NB4 (cell line): ENCODE results near the gene ARL8B.

ENCODE experiments used
- CTCF ChIP-seq: IDR thresholded peaks from one replicate; pipeline ENCODE4 v1.5.1; 2012; ENCODE audit warnings: low read depth, low read length
- POLR2A ChIP-seq: IDR thresholded peaks from 2 replicates; pipeline ENCODE4 v1.6.1; 2011; ENCODE audit warnings: mild to moderate bottlenecking; ENCODE audit not compliant: insufficient read length; ENCODE audit errors: extremely low read depth
- TF ChIP-seq, protein P1 (sequence below): IDR thresholded peaks from 2 replicates; pipeline ENCODE4 v1.6.1; 2011; ENCODE audit warnings: low read depth, low read length

DNA sequence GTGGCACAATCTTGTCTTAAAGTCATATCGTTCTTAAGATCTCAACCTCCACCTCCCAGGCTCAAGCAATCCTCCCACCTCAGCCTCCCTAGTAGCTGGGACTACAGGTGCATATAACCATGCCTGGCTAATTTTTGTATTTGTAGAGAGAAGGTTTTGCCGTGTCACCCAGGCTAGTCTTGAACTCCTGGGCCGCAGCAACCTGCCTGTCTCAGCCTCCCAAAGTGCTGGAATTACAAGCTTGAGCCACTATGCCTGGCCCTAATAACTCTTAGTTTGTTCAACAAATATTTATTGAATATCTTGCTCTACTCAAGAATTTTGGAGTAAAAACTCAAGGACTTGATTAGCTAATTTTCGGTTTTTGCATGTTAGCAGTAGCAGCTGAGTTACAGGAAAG, 46.0 kb downstream of the ARL8B start:
- no peak for TF ChIP-seq CTCF
- no peak for TF ChIP-seq POLR2A
- TF ChIP-seq, protein P1, sequence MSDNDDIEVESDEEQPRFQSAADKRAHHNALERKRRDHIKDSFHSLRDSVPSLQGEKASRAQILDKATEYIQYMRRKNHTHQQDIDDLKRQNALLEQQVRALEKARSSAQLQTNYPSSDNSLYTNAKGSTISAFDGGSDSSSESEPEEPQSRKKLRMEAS, result no peak
